Adrenal gland (tissue), 12 donors: ENCODE measurements around the gene RBMX. TPM values are rescaled to one million over a fixed set of nuclear protein-coding genes. Genes with fewer than 3 reads are reported as not detected.

Experiments used
- DNase-seq, 7 donors: peaks; one replicate each; pipeline ENCODE4 v3.0.0-alpha.2; 2019 to 2020
- H3K27ac ChIP-seq, 5 donors: fragments of 200-600 bp; sonication (generic) in 4 of 5; 1 replicate in 3 of 5; 2 replicates in 2 of 5; pipeline versions ENCODE4 v1.5.1 to v1.8.0; 2016 to 2020; ENCODE audit warnings: mild to moderate bottlenecking in 1 of 5
- H3K27me3 ChIP-seq: fragments of 200-600 bp; 2 replicates; pipeline ENCODE4 v1.8.0; 2021
- H3K36me3 ChIP-seq, 2 donors: fragments of 200-600 bp; replicated peaks in 1 of 2; 1 replicate in 1 of 2; 2 replicates in 1 of 2; pipeline versions ENCODE4 v1.5.1 to v1.8.0; 2018 to 2022
- H3K4me1 ChIP-seq, 2 donors: fragments of 200-600 bp; replicated peaks in 1 of 2; 1 replicate in 1 of 2; 2 replicates in 1 of 2; pipeline versions ENCODE4 v1.5.1 to v1.8.0; 2018 to 2021
- H3K4me3 ChIP-seq, 4 donors: fragments of 200-600 bp; sonication (generic) in 3 of 4; one replicate each; pipeline ENCODE4 v1.5.1; 2016 to 2018
- H3K9me3 ChIP-seq, 3 donors: fragments of 200-600 bp; sonication (generic) in 1 of 3; replicated peaks in 1 of 3; 1 replicate in 2 of 3; 2 replicates in 1 of 3; pipeline versions ENCODE4 v1.5.1 to v1.8.0; 2016 to 2021
- POLR2A ChIP-seq, 2 donors: fragments of 450-650 bp; IDR thresholded peaks; one replicate each; pipeline ENCODE4 v1.6.1; 2017; ENCODE audit warnings: antibody characterized with exemption in 2 of 2, mild to moderate bottlenecking in 2 of 2, moderate library complexity in 1 of 2
- WGBS, 4 donors: extraction: QIAGEN DNeasy Blood & Tissue Kit in 2 of 4; methylation state at CpG; one replicate each; pipeline versions ENCODE4 v1.1.5 to v1.1.7; 2013 to 2017; 5-methylcytosine and 5-hydroxymethylcytosine counted together
- intact Hi-C, 2 donors: fragments of 100-400 bp; cut with DNase I; formaldehyde crosslinking; loops; one replicate each; pipeline versions ENCODE4 v1.14.1 to v1.15.0; 2022 to 2023
- polyA plus RNA-seq, 3 donors: library from polyadenylated mRNA; stranded (reverse); fragments of 200-250 nt in 2 of 3; fragments of 350-450 nt in 1 of 3; fragmentation: Illumina TruSeq in 1 of 3; extraction: RNeasy Lipid Tissue Mini Kit (QIAGEN cat#74804) in 1 of 3; gene quantifications; one replicate each; pipeline ENCODE4 v1.2.3, GENCODE V29; 2013 to 2014
- total RNA-seq, 9 donors: library from RNA; depleted of rRNA in 4 of 9; stranded (reverse); fragments of >200 nt in 4 of 9; fragments of 120-200 nt in 1 of 9; fragmentation: NEBNext Ultra II Directional in 1 of 9; extraction: Animal tissue kit (Norgen Biotek cat#: 25700) in 1 of 9; gene quantifications; one replicate each; pipeline versions ENCODE4 v1.1.0 to v1.2.4, GENCODE V29; 2013 to 2023
- TF ChIP-seq, protein P1 (sequence below), 6 experiments: fragments of 450-650 bp in 4 of 6; fragments of 200-600 bp in 2 of 6; sonication (generic) in 1 of 6; IDR thresholded peaks; 1 replicate in 5 of 6; 2 replicates in 1 of 6; pipeline versions ENCODE4 v1.5.1 to v1.8.0; 2016 to 2021; ENCODE audit warnings: antibody characterized with exemption in 6 of 6, mild to moderate bottlenecking in 2 of 6, moderate library complexity in 1 of 6
- donor health status: healthy with polysubstance abuse.
- donor health status: Bipolar disorder and iron deficiency.
- donor health status: DM: yes; HTN: yes; CAD: no.
- donor health status: DM: no; HTN: no; CAD: no.
- donor health status: DM: no; HTN: no; CAD: no.
- donor health status: DM: yes; HTN: yes; CAD: no.

Gene RBMX
- total and polyA plus RNA-seq, 12 donors = 64.2 to 218 (median 136) TPM

DNA sequence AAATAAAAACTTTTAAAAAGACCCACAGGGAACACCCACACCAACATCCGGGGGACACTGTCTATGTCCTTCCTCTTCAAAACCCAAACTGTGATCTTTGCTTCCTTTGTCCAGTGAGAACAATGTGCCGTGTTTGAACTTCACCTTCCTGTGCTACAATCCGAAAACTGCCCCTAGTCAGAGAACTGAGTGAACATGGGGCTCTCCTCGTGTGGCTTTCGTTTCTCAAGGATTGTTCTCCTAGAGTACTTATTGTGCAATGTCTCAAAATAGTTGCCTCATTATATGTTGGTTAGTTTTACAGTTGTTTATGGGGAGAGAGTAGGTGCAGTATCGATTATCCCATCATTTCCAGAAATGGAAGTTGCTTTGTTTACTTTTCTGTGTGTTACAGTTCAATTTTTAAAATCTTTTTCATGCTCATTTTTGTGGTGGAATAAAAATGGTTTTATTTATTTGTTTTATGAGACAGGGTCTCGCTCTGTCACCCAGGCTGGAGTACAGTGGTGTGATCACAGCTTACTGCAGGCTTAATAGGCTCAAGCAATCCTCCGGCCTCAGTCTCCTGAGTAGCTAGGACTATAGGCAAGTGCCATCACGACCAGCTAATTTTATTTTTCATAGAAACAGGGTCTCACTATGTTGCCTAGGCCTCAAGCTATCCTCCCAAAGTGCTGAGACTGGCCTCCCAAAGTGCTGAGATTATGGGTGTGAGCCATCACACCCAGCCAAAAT lies 29.9 kb downstream of the RBMX start:
- no peak overlapping the region for H3K27ac ChIP-seq
- H3K4me1 ChIP-seq = no peaks in the 10 kb centered on the region
- peaks cover 0 to 14% of the 10 kb centered on the region in 2 donors for H3K36me3 ChIP-seq
- peak in 3 of 7 donors; percentile 21 to 35 (median 29) for DNase-seq
- H3K9me3 ChIP-seq = no peaks in the 10 kb centered on the region
- TF ChIP-seq, protein P1, sequence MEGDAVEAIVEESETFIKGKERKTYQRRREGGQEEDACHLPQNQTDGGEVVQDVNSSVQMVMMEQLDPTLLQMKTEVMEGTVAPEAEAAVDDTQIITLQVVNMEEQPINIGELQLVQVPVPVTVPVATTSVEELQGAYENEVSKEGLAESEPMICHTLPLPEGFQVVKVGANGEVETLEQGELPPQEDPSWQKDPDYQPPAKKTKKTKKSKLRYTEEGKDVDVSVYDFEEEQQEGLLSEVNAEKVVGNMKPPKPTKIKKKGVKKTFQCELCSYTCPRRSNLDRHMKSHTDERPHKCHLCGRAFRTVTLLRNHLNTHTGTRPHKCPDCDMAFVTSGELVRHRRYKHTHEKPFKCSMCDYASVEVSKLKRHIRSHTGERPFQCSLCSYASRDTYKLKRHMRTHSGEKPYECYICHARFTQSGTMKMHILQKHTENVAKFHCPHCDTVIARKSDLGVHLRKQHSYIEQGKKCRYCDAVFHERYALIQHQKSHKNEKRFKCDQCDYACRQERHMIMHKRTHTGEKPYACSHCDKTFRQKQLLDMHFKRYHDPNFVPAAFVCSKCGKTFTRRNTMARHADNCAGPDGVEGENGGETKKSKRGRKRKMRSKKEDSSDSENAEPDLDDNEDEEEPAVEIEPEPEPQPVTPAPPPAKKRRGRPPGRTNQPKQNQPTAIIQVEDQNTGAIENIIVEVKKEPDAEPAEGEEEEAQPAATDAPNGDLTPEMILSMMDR (IDR thresholded peaks at IDR 0.05) = no peak
- TF ChIP-seq POLR2A (IDR thresholded peaks at IDR 0.05) = no peak
- no peak overlapping the region for H3K4me3 ChIP-seq
- intact Hi-C loops = no loop called here
- 57 to 82% (median 60%) methylated on average over 7 to 9 of the region's 9 CpGs for WGBS, 4 donors
- H3K27me3 ChIP-seq = no peaks in the 10 kb centered on the region

DNA sequence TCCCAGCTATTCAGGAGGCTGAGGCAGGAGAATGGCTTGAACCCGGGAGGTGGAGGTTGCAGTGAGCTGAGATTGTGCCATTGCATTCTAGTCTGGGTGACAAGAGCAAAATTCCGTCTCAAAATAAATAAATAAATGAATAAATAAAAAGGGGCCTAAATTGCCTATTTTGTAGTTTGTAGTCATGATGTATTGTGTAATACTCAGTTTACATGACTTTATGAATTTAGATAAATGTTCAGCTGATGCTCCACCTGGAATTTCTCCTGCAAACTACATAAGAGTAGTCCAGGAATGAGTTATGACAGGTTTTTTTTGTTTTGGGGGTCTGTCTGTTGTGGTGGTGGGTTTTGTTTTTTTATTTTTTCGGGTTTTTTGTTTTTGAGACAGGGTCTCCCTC lies 31.1 kb downstream of the RBMX start:
- H3K4me1 ChIP-seq = no peaks in the 10 kb centered on the region
- H3K27me3 ChIP-seq = no peaks in the 10 kb centered on the region
- DNase-seq = no peak
- WGBS, 4 donors = 65 to 95% (median 85%) methylated on average over 3 of the region's 3 CpGs
- intact Hi-C loops = no loop called here
- H3K36me3 ChIP-seq = peaks cover 0 to 10% of the 10 kb centered on the region in 2 donors
- H3K9me3 ChIP-seq = no peaks in the 10 kb centered on the region
- H3K4me3 ChIP-seq = no peak overlapping the region
- TF ChIP-seq, protein P1 (IDR thresholded peaks at IDR 0.05) = no peak
- no peak for TF ChIP-seq POLR2A (IDR thresholded peaks at IDR 0.05)
- no peak overlapping the region for H3K27ac ChIP-seq

DNA sequence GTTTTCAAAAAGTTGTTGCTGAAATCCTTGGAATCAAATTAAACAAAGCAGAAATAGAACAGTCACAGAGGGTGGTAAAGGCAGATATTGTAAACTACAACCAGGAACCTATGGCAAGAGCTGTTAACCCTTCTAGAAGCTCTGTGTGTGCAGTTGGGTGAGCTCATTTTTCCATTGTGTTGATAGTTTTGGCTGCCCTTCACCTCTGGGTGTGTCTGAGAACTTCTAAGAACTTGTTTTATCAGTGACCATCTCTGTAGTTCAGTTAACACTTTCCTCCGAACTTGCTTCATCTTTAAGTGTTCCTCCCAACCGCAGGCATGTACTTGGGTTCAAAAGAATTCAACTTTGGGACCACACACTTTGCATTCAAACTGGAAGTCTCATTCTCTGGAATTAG lies 32.7 kb downstream of the RBMX start:
- DNase-seq = no peak
- H3K9me3 ChIP-seq = no peaks in the 10 kb centered on the region
- H3K36me3 ChIP-seq = peaks cover 0 to 10% of the 10 kb centered on the region in 2 donors
- WGBS, 4 donors = 47 to 92% (median 88%) methylated on average over 2 of the region's 2 CpGs
- no peaks in the 10 kb centered on the region for H3K27me3 ChIP-seq
- no peak overlapping the region for H3K27ac ChIP-seq
- no peak overlapping the region for H3K4me3 ChIP-seq
- TF ChIP-seq, protein P1 (IDR thresholded peaks at IDR 0.05) = no peak
- no peak for TF ChIP-seq POLR2A (IDR thresholded peaks at IDR 0.05)
- no peaks in the 10 kb centered on the region for H3K4me1 ChIP-seq
- intact Hi-C loops = no loop called here

DNA sequence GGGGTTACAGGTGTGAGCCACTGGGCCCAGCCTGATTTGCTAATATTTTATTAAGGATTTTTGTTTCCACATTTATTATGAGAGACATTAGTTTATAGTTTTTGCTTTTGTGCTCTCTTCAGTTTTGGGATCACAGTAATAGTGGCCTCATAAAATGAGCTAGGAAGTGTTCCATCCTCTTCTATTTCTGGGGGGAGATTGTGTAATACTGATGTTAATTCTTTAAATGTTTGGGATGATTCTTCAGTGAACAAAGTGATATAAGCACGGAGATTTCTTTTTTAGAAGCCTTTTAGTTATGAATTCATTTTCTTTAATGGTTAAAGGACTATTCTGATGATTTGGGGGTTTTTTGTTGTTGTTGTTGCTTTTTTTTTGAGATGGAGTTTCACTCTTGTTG lies 41.3 kb downstream of the RBMX start:
- intact Hi-C loops = no loop called here
- Histone ChIP-seq H3K4me1 (no peaks in the 10 kb centered on the region), H3K4me3 (no peak overlapping the region), H3K36me3 (no peaks in the 10 kb centered on the region), H3K27ac (no peak overlapping the region), H3K27me3 (no peaks in the 10 kb centered on the region), H3K9me3 (no peaks in the 10 kb centered on the region)
- no peak for TF ChIP-seq POLR2A (IDR thresholded peaks at IDR 0.05)
- TF ChIP-seq, protein P1 (IDR thresholded peaks at IDR 0.05) = no peak
- 50 to 76% (median 72%) methylated on average over 1 of the region's 1 CpG for WGBS, 4 donors
- DNase-seq = no peak
